Heart left ventricle (tissue), 13 donors: ENCODE results near the gene SRSF6.

Source experiments
- CTCF ChIP-seq, 12 donors: fragments of 200-600 bp; sonication (generic) in 4 of 12; IDR thresholded peaks; one replicate each; pipeline versions ENCODE4 v1.5.0 to v1.8.0; 2018 to 2022; ENCODE audit warnings: antibody characterized with exemption in 12 of 12, mild to moderate bottlenecking in 5 of 12
- POLR2A ChIP-seq, 2 donors: fragments of 450-650 bp; IDR thresholded peaks; one replicate each; pipeline ENCODE4 v1.6.1; 2017; ENCODE audit warnings: antibody characterized with exemption in 2 of 2, mild to moderate bottlenecking in 2 of 2, moderate library complexity in 2 of 2
- donor health status: ischemic (EF 13 %, LVEDD 7.1; RV severe dilation, severe dysfunction).
- donor health status: DM: no; HTN: yes; CAD: no.
- donor health status: DM: no; HTN: no; CAD: no.
- donor health status: ischemic (EF 25% LVEDD 6.9; RV normal size, moderate dysfunction).
- donor health status: ischemic (EF 25% LVEDD 5.7; RV mildly dilated, moderate dysfunction).
- donor health status: ischemic (EF 35%, LVEDD 5.7; RV mildly dilated, moderate dysfunction).
- donor health status: nonischemic (EF 11% LVEDD 7.7; RV severe dilation, severe dysfunction).
- donor health status: DM: yes; HTN: yes; CAD: no.
- donor health status: PGD.
- donor health status: ischemic (EF 29% LVEDD 5.4; RV normal size, mild dysfunction).
- donor health status: nonischemic (EF 23%, LVEDD 6.1; RV moderate dilation, normal function).

GRCh38 chr20:43408848-43409576, 48.7 kb upstream of the SRSF6 start:
- TF ChIP-seq CTCF (IDR thresholded peaks at IDR 0.05) (peak in 10 of 12 donors; percentile 3 to 37 (median 30)), POLR2A (IDR thresholded peaks at IDR 0.05) (no peak)
